Purkinje cell (primary cell): ENCODE measurements around the gene PCDHB2. TPM values are rescaled to one million over a fixed set of nuclear protein-coding genes. Genes with fewer than 3 reads are reported as not detected.

Experiments used
- polyA plus RNA-seq: library from polyadenylated mRNA; unstranded; fragments of >200 nt; fragmentation: Nextera tagmentation; gene quantifications from 2 replicates; pipeline ENCODE4 v1.2.1, GENCODE V29; 2014

Gene PCDHB2
- polyA plus RNA-seq, result 4.7 and 8.3 TPM in 2 replicates

GRCh38 chr5:141094481-141095262 is at the start of gene PCDHB2:
Gene PCDHB2, plus strand, starts transcription at chr5:141094615. Its CDS starts 176 bp downstream, at chr5:141094791.

GRCh38 chr5:141050622-141051520 is 43.5 kb upstream of the PCDHB2 start, which contains the start of gene PCDHB1:
Gene PCDHB1, plus strand, starts transcription at chr5:141051374. Its CDS starts 97 bp downstream, at chr5:141051471.

GRCh38 chr5:141100243-141100805 is 5.9 kb downstream of the PCDHB2 start, which contains the start of gene PCDHB3:
Gene PCDHB3, plus strand, starts transcription at chr5:141100473. Its CDS starts 177 bp downstream, at chr5:141100650.

GRCh38 chr5:141121563-141121962 is 27.1 kb downstream of the PCDHB2 start, which contains the start of gene PCDHB4:
Gene PCDHB4, plus strand, starts transcription at chr5:141121818. Its CDS starts 181 bp downstream, at chr5:141121999.

GRCh38 chr5:141135030-141135717 is 40.8 kb downstream of the PCDHB2 start, which contains the start of gene PCDHB5:
Gene PCDHB5, plus strand, starts transcription at chr5:141135206. Its CDS starts 229 bp downstream, at chr5:141135435.

Other genes starting within 250 kb of the PCDHB2 start
- 0.07 and 0.16 TPM in 2 replicates for gene PCDHA9, start 246.2 kb upstream of the PCDHB2 start, polyA plus RNA-seq
- 13.4 and 23.1 TPM in 2 replicates for gene PCDHA10, start 238.7 kb upstream of the PCDHB2 start, polyA plus RNA-seq
- gene PCDHA11, start 225.7 kb upstream of the PCDHB2 start, polyA plus RNA-seq, result 2.2 and 2.8 TPM in 2 replicates
- gene PCDHA12, start 219.3 kb upstream of the PCDHB2 start, polyA plus RNA-seq, result 1.1 and 1.2 TPM in 2 replicates
- 12.7 and 31.9 TPM in 2 replicates for gene PCDHA13, start 212.5 kb upstream of the PCDHB2 start, polyA plus RNA-seq
- gene PCDHAC1, start 168.3 kb upstream of the PCDHB2 start, polyA plus RNA-seq, result 11.6 and 30.0 TPM in 2 replicates
- gene PCDHAC2, start 128.1 kb upstream of the PCDHB2 start, polyA plus RNA-seq, result 22.6 and 36.9 TPM in 2 replicates
- not detected in 2 replicates for gene PCDHB1, start 43.2 kb upstream of the PCDHB2 start, polyA plus RNA-seq
- 3.7 and 7.5 TPM in 2 replicates for gene PCDHB3, start 5.9 kb downstream of the PCDHB2 start, polyA plus RNA-seq
- gene PCDHB4, start 27.2 kb downstream of the PCDHB2 start, polyA plus RNA-seq, result 6.0 and 16.8 TPM in 2 replicates
- gene PCDHB5, start 40.6 kb downstream of the PCDHB2 start, polyA plus RNA-seq, result 2.1 and 4.8 TPM in 2 replicates
- gene PCDHB6, start 55.4 kb downstream of the PCDHB2 start, polyA plus RNA-seq, result 1.0 and 1.4 TPM in 2 replicates
- gene PCDHB7, start 78.0 kb downstream of the PCDHB2 start, polyA plus RNA-seq, result 0.78 TPM in 1 of 2 replicates, not detected in the other
- gene PCDHB8, start 83.2 kb downstream of the PCDHB2 start, polyA plus RNA-seq, result not detected in 2 replicates
- 0.09 and 0.70 TPM in 2 replicates for gene PCDHB16, start 87.8 kb downstream of the PCDHB2 start, polyA plus RNA-seq
- gene PCDHB9, start 92.5 kb downstream of the PCDHB2 start, polyA plus RNA-seq, result 0.21 and 0.81 TPM in 2 replicates
- gene PCDHB10, start 97.7 kb downstream of the PCDHB2 start, polyA plus RNA-seq, result 1.2 and 3.6 TPM in 2 replicates
- 1.1 and 1.6 TPM in 2 replicates for gene PCDHB11, start 105.0 kb downstream of the PCDHB2 start, polyA plus RNA-seq
- 2.6 and 2.8 TPM in 2 replicates for gene PCDHB12, start 114.1 kb downstream of the PCDHB2 start, polyA plus RNA-seq
- 2.0 and 5.2 TPM in 2 replicates for gene PCDHB13, start 119.3 kb downstream of the PCDHB2 start, polyA plus RNA-seq
- gene PCDHB14, start 128.7 kb downstream of the PCDHB2 start, polyA plus RNA-seq, result 5.3 and 5.4 TPM in 2 replicates
- 28.7 and 30.0 TPM in 2 replicates for gene PCDHB15, start 150.8 kb downstream of the PCDHB2 start, polyA plus RNA-seq
- gene SLC25A2, start 209.4 kb downstream of the PCDHB2 start, polyA plus RNA-seq, result not detected in 2 replicates
- gene TAF7, start 226.2 kb downstream of the PCDHB2 start, polyA plus RNA-seq, result 374 and 453 TPM in 2 replicates
- 0.69 TPM in 1 of 2 replicates, not detected in the other for gene PCDHGA1, start 235.9 kb downstream of the PCDHB2 start, polyA plus RNA-seq
- 1.9 TPM in 1 of 2 replicates, not detected in the other for gene PCDHGA2, start 244.1 kb downstream of the PCDHB2 start, polyA plus RNA-seq
- 1.3 and 4.3 TPM in 2 replicates for gene PCDHGA3, start 249.2 kb downstream of the PCDHB2 start, polyA plus RNA-seq